ENCODE data around the gene IFT81.
"Not testable (repeated sequence)": the region's sequence is repeated elsewhere in the genome, so short reads cannot be mapped to it uniquely, and the experiment has no call there.

The IFT81 gene

DNA sequence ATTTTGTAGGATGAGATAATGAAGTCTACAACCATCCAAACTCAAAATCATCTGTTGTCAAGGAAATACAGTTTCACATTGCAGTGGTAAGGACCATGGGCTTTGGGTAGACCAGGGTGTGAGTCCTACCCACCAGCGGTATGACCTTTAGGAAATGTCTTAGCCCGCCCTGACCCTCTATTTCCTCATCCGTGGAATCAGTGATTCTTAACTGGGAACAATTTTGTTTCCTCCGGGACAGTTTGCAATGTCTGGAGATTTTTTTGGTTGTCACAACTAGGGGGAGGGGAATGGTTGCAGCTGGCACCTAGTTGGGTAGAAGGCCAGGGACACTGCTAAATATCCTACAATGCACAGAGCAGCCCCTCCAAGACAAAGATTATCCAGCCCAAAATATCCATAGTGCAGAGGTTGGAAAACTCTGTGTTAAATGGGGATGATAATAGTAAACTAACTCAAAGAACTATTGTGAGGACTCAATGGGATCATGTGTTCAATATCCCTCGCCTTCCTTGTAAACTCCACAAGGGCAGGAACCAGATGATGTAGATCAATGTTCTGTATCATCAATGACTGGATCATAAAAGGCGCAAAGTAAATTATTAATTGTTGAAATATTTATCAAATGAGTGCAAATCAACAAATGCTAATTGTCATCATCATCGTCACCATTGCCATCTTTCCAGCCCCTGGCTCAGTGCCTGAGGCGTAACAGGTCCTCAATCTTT, 15.7 kb upstream of the IFT81 start:
- no peak for DNase-seq

DNA sequence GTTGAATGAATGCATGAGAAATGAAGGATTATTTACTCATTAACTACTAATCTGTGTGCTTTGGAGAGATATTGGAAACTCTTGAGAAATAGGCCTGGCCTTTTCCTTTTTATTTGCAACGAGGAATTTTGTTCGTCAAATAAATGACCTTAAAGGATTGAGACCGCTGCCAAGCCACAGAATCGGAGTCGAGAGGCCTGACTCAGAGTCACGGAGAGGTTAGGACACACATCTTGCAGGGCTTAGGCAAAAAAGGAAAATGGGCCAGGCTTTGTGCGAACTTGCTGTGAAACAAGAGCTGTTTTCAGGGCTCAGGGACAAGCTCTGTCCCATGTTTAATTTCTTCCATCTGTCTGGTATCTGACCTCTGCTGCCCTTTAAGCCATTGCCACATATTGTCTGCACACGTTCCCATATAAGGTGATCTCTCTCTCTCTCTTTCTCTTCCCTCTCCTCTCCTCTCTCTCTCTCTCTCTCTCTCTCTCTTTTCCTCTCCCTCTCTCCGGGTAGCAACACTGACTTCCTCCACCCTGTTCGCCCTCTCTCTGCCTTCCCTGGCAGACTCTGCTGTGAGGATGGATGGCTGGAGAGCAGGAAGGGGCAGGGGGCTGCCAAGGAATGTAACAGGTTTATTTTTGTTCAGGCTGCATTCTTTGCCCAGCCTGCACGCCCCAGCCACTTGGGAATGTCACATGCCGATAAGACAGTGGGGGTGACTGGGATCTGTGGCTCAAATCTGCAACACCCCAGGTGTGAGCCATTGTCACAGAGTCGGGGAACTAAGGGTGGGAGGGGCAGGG, 14.9 kb upstream of the IFT81 start:
- no peak for DNase-seq

DNA sequence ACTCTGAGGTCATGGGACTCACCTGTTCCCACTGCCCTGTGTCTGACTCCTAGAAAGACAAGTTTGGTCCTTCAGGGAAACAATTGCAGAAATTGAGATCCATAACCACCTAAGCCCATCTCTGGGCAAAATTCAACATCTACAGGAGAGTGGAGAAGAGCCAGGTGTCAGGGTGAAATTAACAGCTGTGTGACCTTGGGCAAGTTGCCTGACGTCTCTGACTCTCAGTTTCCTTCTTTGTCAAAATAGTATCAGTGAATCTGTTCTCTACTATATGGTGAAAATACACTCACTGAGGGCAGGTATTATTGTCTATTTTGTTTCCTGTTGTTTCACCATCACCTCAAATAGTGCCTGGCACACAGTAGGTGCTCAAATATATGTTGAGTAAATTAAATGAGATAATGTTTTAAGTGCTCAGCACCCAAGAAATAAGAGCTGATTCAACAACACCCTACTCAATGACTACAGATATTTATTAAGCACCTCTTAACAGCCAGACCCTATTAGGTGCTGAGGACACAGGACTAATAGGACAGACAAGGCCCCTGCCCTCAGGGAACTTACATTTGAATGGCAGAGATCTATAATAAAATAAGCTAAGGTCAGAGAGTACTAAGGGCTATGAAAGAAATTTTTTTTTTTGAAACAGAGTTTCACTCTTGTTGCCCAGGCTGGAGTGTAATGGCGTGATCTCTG, 14.2 kb upstream of the IFT81 start:
- DNase-seq: no peak

DNA sequence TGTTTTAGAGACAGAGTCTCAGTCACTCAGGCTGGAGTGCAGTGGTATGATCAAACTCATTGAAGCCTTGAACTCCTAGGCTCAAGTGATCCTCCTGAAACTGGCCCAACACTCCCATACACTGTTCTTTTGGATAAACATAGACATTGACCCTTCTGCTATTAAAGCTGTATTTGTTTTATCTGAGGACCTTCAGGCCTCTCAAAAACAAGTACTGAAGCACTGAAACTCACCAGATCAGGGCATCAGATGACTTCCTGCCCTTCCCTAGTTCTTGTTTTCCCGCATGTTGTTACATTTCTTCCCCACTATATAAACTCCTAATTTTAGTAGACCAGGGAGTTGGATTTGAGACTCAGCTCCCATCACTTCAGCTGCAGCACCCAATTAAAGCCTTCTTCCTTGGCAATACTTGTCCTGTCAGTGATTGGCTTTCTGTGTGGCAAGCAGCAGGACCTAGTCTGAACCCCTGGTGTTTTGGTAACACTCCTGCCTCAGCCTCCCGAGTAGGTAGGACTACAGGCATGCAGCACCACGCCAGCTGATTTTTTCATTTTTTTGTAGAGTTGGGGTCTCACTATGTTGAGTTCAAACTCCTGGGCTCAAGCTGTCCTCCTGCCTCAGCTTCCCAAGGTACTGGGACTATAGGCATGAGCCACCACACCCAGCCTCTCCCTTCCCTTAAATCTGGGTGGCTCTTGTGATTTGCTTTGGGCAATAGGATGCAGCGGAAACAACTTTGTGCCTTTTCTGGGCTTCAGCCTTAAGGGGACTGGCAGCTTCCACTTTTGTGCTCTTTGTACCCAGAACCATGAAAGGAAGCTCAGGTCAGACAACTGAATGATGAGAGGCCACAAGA, 12.5 kb upstream of the IFT81 start:
- no peak for DNase-seq

DNA sequence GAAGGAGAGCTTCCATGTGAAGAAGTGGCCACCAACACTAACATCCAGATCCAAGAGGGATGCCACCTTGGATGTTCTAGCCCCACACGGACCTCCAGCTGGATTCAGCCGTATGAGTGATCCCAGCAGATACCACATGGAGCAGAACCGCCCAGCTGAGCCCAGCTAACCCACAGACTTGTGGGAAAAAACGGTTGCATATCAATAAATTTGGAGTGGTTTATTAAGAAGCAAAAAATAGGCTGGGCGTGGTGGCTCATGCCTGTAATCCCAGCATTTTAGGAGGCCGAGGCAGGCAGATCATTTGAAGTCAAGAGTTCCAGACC, 11.9 kb upstream of the IFT81 start:
- no peak for DNase-seq

DNA sequence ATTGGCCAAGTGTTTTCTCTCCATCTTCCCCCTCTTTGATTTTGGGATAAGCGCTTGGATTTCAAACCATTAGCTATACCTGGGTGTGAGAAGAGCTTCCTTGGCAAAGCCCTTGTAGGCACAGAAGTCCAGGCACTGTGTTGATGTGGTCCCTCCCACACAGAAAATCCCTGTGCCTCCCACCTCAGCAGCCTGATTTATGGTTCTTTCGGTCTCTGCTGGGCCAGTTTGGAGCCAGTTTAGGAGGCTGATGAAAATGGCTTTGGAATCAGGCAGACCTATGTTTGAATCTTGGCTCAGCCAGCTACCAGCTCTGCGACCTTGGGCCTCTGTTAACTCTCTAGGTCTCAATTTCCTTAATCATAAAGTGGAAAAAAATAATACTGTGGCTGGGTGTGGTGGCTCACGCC, 9.6 kb upstream of the IFT81 start:
- DNase-seq: no peak

DNA sequence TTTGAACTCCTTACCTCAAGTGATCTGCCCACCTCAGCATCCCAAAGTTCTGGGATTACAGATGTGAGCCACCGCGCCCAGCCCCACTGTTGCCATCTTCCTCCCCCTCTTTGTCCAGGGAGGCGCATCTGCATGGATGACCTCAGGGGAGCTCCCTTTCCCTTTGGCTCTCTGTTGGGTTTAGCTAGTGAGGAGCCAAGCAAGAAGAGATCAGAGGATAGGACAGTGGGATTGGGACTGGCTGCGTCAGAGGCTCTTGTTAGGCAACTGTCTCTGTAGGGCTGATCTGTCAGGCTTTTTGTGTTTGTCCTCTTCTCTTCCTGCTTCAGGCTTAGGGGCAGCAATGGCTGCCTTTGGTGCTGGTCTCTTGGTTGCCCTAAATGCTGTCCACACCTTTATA, 8.5 kb upstream of the IFT81 start:
- DNase-seq: no peak

DNA sequence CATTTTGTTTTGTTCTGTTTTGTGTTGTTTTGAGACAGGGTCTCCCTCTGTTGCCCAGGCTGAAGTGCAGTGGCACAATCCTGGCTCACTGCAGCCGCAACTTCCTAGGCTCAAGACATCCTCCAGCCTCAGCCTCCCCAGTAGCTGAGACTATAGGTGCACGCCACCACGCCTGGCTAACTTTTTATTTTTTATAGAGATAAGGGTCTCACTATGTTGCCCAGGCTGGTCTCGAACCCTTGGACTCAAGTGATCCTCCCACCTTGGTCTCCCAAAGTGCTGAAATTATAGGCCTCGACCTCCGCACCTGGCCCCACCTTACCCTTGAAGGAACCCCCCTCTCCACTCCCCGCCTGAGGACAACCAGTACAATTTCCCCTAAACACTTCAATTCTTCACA, 7.5 kb upstream of the IFT81 start:
- DNase-seq: no peak

DNA sequence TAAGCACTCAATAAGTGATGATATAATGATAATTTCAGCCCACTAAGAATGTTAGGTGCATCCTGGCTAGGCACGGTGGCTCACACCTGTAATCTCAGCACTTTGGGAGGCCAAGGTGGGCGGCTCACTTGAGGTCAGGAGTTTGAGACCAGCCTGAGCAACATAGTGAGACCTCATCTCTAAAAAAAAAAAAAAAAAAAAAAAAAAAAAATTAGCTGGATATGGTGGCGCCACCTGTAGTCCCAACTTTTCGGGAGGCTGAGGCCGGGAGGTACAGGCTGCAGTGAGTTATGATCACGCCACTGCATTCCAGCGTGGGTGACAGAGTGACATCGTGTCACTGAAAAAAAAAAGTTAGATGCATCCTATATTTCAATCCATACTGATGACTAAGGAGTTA, 6.9 kb upstream of the IFT81 start:
- DNase-seq: not testable (repeated sequence)

DNA sequence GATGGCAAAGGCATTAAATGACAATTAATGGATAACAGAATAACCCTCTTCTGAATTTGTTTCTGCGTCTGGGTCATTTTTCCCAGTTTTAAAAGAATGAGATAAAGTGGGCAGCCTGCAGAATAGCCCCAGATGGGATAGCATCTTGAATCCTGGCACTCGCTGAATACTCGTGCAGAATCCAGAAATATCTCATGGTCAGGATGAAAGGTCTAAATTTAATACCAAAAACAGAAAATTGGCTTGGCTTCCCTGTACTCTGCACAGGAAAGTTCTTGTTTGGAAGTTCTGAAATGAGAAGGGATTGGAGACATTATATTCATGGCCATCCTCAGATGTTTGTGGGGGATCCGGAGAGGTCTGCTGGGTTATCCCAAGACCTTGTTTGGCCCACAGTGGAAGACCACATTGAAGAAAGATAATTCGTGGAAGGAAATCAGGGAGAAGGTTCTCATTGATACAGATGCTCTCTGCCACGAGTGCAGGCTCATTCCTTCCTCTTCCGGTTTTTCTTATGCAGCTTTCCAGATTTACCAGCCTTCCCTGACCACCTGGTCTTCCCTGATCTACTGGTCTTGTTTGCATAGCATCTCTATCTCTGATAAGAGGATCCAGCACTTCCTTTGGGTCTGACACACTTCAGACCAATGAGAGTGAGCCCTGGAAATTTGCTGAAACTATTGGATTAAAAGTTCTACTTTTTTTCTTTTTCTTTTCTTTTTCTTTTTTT, 6.0 kb upstream of the IFT81 start:
- no peak for DNase-seq

DNA sequence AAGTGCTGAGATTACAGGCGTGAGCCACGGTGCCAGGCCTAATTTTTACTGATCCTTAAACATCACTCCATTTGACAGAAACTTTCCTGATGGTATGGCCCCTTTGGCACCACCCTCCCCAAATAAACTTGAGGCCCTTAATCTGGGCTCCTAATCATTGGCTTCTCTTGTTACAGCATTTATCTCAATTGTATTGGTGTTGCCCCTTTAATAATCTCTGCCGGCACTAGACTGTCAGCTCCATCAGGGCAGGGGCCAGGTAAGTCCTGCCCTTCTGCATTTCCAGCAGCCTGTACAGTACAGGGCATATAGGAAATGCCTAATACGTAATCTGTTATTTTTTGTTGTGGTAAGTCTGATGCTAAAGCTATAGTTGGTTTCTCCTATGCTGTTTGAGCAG, 1.2 kb upstream of the IFT81 start:
- no peak for DNase-seq

DNA sequence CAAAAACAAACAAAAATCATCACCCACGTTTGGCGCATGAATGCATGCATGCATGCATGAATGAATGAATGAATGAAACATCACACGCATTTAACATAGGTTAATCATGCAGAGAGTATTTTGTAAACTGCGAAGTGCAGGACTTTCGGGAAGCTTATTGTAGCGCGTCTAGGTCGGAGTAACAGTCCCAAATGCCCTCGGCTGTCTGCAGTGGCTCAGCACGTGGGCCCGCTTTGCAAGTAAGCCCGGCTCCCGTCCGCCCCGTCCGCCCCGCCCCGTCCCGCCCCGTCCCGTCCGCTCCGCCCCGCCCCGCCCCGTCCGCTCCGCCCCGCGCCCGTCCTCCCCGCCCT, 263 bp upstream of the IFT81 start:
- no peak for DNase-seq

DNA sequence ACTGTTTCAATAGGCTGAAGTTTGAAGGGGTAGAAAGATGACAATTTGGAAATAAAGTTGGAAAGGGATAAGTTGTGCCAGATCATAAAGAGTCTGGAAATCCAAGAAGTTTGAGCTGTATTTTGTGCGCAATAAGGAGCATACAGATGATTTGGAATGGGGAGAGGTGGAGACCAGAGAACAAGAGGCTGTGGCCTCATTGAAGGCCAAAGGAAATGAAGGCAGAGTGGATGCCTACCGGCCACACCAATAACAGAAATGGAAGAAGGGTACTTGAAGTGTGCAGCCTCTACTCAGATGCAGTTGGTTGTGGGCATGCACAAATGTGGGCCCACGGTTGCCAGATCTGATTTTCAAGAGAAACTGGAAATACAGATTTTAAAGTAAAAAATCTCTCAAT, 2.4 kb downstream of the IFT81 start:
- no peak for DNase-seq

DNA sequence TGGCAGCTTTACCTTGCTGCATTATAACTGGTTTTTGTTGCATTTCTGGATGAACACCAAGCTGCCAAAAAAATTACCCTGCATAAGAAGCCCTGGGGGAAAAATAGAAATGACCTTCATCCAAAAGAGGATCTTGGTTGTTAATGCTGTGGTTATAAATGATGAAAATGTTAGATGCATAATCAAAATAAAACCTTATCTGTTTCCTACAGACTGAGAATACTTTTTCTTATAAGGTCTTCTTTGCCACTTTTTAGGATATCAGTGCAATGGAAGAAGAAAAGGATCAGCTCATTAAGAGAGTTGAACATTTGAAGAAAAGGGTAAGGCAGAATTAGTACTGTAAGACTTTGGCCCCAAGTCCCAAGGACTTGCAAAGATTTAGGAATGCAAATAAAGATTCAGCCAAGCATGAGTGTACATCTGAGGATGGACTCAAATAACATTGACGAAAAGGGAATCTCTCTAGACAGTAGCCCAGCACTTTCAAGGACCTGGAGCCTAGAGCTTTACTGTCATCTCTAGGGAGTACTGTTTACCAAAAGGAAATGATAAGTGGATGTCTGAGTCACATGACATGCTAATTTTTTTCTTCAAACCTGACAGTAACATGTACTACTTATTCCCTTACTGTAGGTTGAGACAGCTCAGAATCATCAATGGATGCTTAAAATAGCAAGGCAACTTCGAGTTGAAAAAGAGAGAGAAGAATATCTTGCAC, 10.7 kb downstream of the IFT81 start:
- no peak for DNase-seq

DNA sequence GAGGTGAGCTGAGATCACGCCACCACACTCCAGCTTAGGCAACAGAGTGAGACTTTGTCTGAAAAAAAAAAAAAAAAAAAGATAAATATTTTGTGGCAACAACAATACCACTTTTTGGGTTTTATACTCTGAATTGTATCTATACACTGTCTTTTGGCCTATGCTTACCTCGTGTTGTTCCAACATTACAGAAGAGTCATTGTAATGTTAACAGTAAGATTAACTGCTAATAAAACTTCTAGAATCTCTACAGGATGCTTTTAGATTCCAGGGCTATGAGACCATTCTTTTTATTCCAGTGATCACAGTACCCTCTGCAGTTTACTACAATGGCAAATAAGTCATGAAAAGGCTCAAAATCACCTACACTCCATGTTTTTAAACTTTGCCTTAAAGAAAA, 11.6 kb downstream of the IFT81 start:
- DNase-seq: no peak

DNA sequence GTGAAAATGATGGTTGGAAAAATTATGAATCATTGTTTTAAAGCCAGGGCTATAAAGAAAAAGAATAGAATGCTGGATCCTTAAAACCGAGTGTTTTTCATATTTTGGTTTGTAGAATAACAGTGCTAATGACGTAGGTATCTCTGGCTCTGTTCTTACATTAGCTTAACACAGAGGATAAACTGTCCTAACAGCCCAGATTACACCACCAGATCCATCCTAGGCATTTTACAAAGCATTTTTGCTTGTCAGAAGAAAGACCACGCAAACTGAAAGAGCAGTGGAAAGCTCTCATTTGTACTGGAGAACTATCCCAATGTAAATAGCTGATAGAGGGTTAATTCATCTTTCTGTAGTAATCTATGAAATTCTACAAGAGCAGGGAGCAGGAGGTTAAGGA, 13.6 kb downstream of the IFT81 start:
- DNase-seq: no peak

DNA sequence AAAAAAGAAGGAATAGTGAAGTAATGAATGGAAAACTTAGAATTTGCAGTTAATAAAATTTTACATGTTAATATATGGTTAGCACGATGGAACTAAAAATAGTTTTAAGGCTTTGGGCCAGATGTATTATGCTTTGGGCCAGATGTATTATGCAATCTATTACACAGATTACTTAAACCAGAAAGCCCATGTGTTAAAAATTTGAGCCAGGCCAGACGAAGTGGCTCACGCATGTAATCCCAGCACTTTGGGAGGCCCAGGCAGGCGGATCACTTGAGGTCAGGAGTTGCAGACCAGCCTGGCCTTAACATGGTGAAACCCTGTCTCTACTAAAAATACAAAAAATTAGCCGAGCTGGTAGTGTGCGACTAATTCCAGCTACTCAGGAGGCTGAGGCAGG, 17.2 kb downstream of the IFT81 start:
- no peak for DNase-seq

DNA sequence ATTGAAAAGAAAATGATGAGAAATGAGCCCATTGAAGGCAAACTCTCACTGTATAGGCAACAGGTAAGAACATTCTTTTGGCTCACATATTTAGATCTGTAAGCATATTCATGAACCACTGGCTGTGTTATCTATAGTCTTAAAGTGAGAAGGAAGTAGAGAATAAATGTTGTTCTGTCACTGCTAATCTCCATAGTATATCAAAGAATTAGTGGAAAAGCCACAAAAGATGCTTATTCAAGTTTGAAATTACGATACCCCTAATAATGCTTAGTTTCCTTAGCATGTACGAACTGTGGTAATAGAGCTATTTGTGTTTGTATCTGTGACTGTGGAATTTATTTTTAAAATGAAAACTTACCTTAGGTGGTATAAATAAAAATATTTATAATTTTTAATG, 22.8 kb downstream of the IFT81 start:
- no peak for DNase-seq

DNA sequence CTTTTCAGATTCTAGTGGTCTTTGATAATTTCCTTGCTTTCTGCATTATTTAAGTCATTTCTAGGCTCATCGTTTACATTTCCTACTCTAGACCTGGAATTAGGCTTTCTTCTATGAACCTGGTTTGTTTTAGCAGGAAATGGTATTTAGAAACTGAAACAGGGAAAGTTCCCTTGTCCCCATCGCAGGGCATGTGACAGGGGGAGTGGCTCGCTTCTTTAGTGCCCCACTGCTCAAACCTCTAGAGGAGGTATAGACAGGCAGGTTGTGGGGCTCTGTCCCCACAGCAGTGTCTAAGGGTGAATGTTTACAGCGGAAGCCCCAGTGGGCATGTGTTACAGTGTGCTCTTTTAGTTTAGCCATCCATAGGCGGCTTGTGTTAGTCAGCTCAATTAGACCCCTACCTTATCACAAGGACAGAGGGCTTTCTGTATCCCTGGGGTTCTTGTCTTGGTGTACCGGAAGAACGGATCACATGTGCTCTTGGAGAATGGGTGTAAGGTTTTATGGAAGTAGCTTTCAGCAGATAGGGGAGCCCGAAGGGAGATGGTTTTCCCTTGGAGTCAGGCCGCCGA, 25.0 kb downstream of the IFT81 start:
- no peak for DNase-seq

DNA sequence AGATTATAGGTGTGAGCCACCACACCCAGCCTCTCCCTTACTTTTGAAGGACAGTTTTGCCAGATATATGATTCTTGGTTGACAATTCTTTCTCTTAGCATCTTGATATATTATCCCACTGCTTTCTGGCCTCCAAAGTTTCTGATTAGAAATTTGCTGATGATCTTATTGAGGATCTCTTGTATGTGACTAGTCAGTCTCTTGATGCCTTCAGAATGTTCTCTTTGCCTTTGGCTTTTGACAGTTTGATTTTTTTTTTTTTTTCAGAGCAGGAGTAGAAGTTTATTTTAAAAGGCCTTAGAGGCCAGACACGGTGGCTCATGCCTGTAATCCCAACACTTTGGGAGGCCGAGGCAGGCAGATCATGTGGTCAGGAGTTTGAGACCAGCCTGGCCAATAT, 32.6 kb downstream of the IFT81 start:
- no peak for DNase-seq

DNA sequence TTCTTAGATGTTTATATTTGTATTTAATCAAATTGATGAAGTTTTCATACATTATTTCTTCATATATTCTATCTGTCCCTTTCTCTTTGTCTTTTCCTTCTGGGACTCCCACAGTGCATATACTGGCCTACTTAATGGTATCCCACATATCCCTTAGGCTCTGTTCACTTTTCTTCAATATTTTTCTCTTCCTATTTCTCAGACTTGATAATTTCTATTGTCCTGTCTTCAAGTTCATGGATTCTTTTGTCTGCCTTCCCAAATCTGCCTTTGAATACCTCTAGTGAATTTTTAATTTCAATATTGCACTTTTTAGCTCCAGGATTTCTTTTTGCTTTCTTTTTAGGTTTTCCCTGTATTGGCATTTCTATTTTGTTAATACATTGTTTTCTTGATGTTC, 33.4 kb downstream of the IFT81 start:
- DNase-seq: no peak

Data from stimulated activated CD4-positive, alpha-beta T cell treated with anti-CD3 and anti-CD28 coated beads, Interleukin-4, amount 100 ng/mL, for 4 hours (primary cell).